Dermis blood vessel endothelial cell (primary cell): ENCODE data around the gene MRPL43. TPM values are rescaled to one million over a fixed set of nuclear protein-coding genes. Genes with fewer than 3 reads are reported as not detected.

Experiments used
- DNase-seq: peaks from one replicate; pipeline ENCODE4 v3.0.0; 2010
- total RNA-seq: library from RNA; depleted of rRNA; stranded (reverse); fragments of >200 nt; gene quantifications from 2 replicates; pipeline ENCODE4 v1.2.3, GENCODE V29; 2014

The MRPL43 gene
- total RNA-seq, 1 donor from 2014 or later: 50.4 TPM

GRCh38 chr10:100963826-100964225 is 23.5 kb downstream of the MRPL43 start:
- no peak for DNase-seq

- DNase-seq: no peak
Observed at GRCh38 chr10:100962351-100963080, 24.8 kb downstream of the MRPL43 start.

GRCh38 chr10:100960251-100960650 is 27.0 kb downstream of the MRPL43 start:
- DNase-seq: no peak

- no peak for DNase-seq
Observed at GRCh38 chr10:100948916-100949315, 38.4 kb downstream of the MRPL43 start.

GRCh38 chr10:100945754-100946153 is 41.5 kb downstream of the MRPL43 start:
- no peak for DNase-seq

GRCh38 chr10:100943508-100943907 is 43.8 kb downstream of the MRPL43 start:
- no peak for DNase-seq

GRCh38 chr10:100942229-100942628 is 45.1 kb downstream of the MRPL43 start:
- DNase-seq: no peak

- DNase-seq: no peak
Observed at GRCh38 chr10:100939763-100940344, 47.4 kb downstream of the MRPL43 start.

Other genes starting within 250 kb of the MRPL43 start
- gene PAX2, start 241.9 kb downstream of the MRPL43 start, total RNA-seq: 0.14 and 0.51 TPM in 2 replicates
- 33.6 and 35.2 TPM in 2 replicates for gene SLF2, start 74.5 kb downstream of the MRPL43 start, total RNA-seq
- 1.9 and 2.6 TPM in 2 replicates for gene SEMA4G, start 18.0 kb downstream of the MRPL43 start, total RNA-seq
- 7.7 and 8.8 TPM in 2 replicates for gene TWNK, start within 50 bp of the MRPL43 start, total RNA-seq
- gene LZTS2, start 12.3 kb upstream of the MRPL43 start, total RNA-seq: 43.6 and 57.8 TPM in 2 replicates
- 0.34 and 0.88 TPM in 2 replicates for gene PDZD7, start 43.6 kb upstream of the MRPL43 start, total RNA-seq
- gene SFXN3, start 43.7 kb upstream of the MRPL43 start, total RNA-seq: 64.4 and 68.9 TPM in 2 replicates
- gene KAZALD1, start 74.5 kb upstream of the MRPL43 start, total RNA-seq: 0.17 and 0.51 TPM in 2 replicates
- gene TLX1, start 143.8 kb upstream of the MRPL43 start, total RNA-seq: not detected in 2 replicates
- gene LBX1, start 242.0 kb upstream of the MRPL43 start, total RNA-seq: not detected in 2 replicates